HCT116 (cell line): ENCODE data around the gene TNS2. TPM values are rescaled to one million over a fixed set of nuclear protein-coding genes. Genes with fewer than 3 reads are reported as not detected.

Source experiments
- ATAC-seq: fragments of 200-7000 bp; cut with Tn5 transposase; 2 replicates; pipeline ENCODE4 v1.9.1; 2020; ENCODE audit warnings: mild to moderate bottlenecking, moderate library complexity
- BruUV-seq: library from RNA; stranded (reverse); fragments of 400-500 nt; replicated peaks from 2 replicates; lab custom pipeline; 2021; lab: Mats Ljungman, UMichigan
- CTCF ChIA-PET: fragments of 300-600 bp; sonication (Branson Sonifier 250); formaldehyde crosslinking; loops from one replicate; lab custom pipeline; 2021; ENCODE audit warnings: antibody characterized with exemption; lab: Charles Lee
- POLR2A ChIA-PET: fragments of 300-600, 350-600 bp; sonication (Branson Sonifier 250); formaldehyde crosslinking; loops from one replicate; lab custom pipeline; 2021; ENCODE audit warnings: antibody characterized with exemption; lab: Charles Lee
- RAD21 ChIA-PET, 2 experiments: fragments of 300-600 bp; sonication (Branson Sonifier 250); formaldehyde crosslinking; loops; one replicate each; lab custom pipeline; 2023; ENCODE audit warnings: low total read pairs in 2 of 2; ENCODE audit not compliant: uncharacterized antibody in 2 of 2, unreplicated experiment in 2 of 2, low non-redundant PET in 1 of 2; lab: Charles Lee
- DNase-seq: peaks from one replicate; pipeline ENCODE4 v3.0.0-alpha.2; 2010; ENCODE audit warnings: low read depth, low spot score
- H2AFZ ChIP-seq: fragments of 200-600 bp; shearing (Covaris generic), sonication (generic); 2 replicates; pipeline ENCODE4 v1.6.1; 2017; ENCODE audit warnings: low read depth, mixed run types, mixed read lengths, antibody characterized with exemption, low read length; ENCODE audit not compliant: poor library complexity, severe bottlenecking
- H3K27ac ChIP-seq: 2 replicates; pipeline ENCODE4 v1.5.1; 2012; ENCODE audit warnings: low read depth, low read length
- H3K27me3 ChIP-seq: fragments of 200-600 bp; sonication (generic); 2 replicates; pipeline ENCODE4 v1.6.1; 2016; ENCODE audit warnings: mixed run types, low read length, mixed read lengths; ENCODE audit not compliant: insufficient read depth
- H3K36me3 ChIP-seq, 2 experiments: fragments of 200-500 bp in 1 of 2; fragments of 200-600 bp in 1 of 2; sonication (Bioruptor generic) in 1 of 2; sonication (generic) in 1 of 2; 2 replicates each; pipeline versions ENCODE4 v1.5.1 to v1.6.1; 2014 to 2016; ENCODE audit warnings: low read length in 2 of 2, inconsistent platforms in 1 of 2, mixed read lengths in 1 of 2, mixed run types in 1 of 2; ENCODE audit not compliant: insufficient read depth in 2 of 2, control insufficient read depth in 1 of 2
- H3K4me1 ChIP-seq, 2 experiments: fragments of 200-600 bp in 1 of 2; sonication (generic) in 1 of 2; 2 replicates each; pipeline versions ENCODE4 v1.5.1 to v1.6.1; 2012 to 2017; ENCODE audit warnings: low read length in 2 of 2, inconsistent platforms in 1 of 2, mild to moderate bottlenecking in 1 of 2, mixed read lengths in 1 of 2, mixed run types in 1 of 2, moderate library complexity in 1 of 2; ENCODE audit not compliant: insufficient read depth in 2 of 2, control insufficient read depth in 1 of 2
- H3K4me2 ChIP-seq: fragments of 200-600 bp; sonication (generic); 2 replicates; pipeline ENCODE4 v1.6.1; 2017; ENCODE audit warnings: mixed run types, low read length, mixed read lengths
- H3K4me3 ChIP-seq, 2 experiments: fragments of 200-600 bp in 1 of 2; sonication (generic) in 1 of 2; replicated peaks in 1 of 2; 2 replicates each; pipeline ENCODE4 v1.5.1; 2011 to 2016; ENCODE audit warnings: low read length in 2 of 2, control low read depth in 1 of 2, low read depth in 1 of 2, mild to moderate bottlenecking in 1 of 2, mixed read lengths in 1 of 2, mixed run types in 1 of 2
- H3K79me2 ChIP-seq: fragments of 200-600 bp; sonication (generic); 2 replicates; pipeline ENCODE4 v1.6.1; 2017; ENCODE audit warnings: mild to moderate bottlenecking, mixed run types, low read length, moderate library complexity, mixed read lengths; ENCODE audit not compliant: insufficient read depth
- H3K9ac ChIP-seq: fragments of 200-600 bp; sonication (generic); 2 replicates; pipeline ENCODE4 v1.6.1; 2016; ENCODE audit warnings: low read length, mixed read lengths
- H3K9me2 ChIP-seq: fragments of 200-600 bp; sonication (generic), shearing (Covaris generic); 2 replicates; pipeline ENCODE4 v1.6.1; 2017; ENCODE audit warnings: mixed run types, mild to moderate bottlenecking, moderate library complexity; ENCODE audit not compliant: insufficient read depth
- H3K9me3 ChIP-seq, 2 experiments: fragments of 200-500 bp in 1 of 2; fragments of 200-600 bp in 1 of 2; sonication (Bioruptor generic) in 1 of 2; sonication (generic) in 1 of 2; 2 replicates each; pipeline ENCODE4 v1.6.1; 2014 to 2017; ENCODE audit warnings: low read length in 2 of 2, mixed read lengths in 2 of 2, inconsistent platforms in 1 of 2, low read depth in 1 of 2, mild to moderate bottlenecking in 1 of 2, mixed run types in 1 of 2, moderate library complexity in 1 of 2; ENCODE audit not compliant: control insufficient read depth in 1 of 2, insufficient read depth in 1 of 2
- H4K20me1 ChIP-seq: fragments of 200-600 bp; sonication (generic), shearing (Covaris generic); 2 replicates; pipeline ENCODE4 v1.6.1; 2017; ENCODE audit warnings: mixed run types, mild to moderate bottlenecking, moderate library complexity; ENCODE audit not compliant: insufficient read depth
- CBX3 ChIP-seq: IDR thresholded peaks from 2 replicates; pipeline ENCODE4 v1.6.1; 2012; ENCODE audit warnings: low read depth
- EZH2 ChIP-seq: fragments of 200-600 bp; sonication (generic); IDR thresholded peaks from 2 replicates; pipeline ENCODE4 v1.6.1; 2017; ENCODE audit warnings: antibody characterized with exemption, mixed run types
- FOSL1 ChIP-seq: IDR thresholded peaks from 2 replicates; pipeline ENCODE4 v1.6.1; 2012; ENCODE audit warnings: low read depth
- ZNF274 ChIP-seq: fragments of 200-500 bp; sonication (Bioruptor generic); IDR thresholded peaks from 2 replicates; pipeline ENCODE4 v1.6.1; 2014; ENCODE audit warnings: mild to moderate bottlenecking, low read depth, low read length, inconsistent platforms
- intact Hi-C: fragments of 100-400 bp; cut with micrococcal nuclease; formaldehyde crosslinking; loops from 2 replicates; pipeline ENCODE4 v1.10.0; 2022
- total RNA-seq: library from RNA; stranded (reverse); gene quantifications from one replicate; pipeline ENCODE4 v1.2.1, GENCODE V29; 2021; ENCODE audit not compliant: unreplicated experiment
- TF ChIP-seq, protein P1 (sequence below): IDR thresholded peaks from 2 replicates; pipeline ENCODE4 v1.6.1; 2012; ENCODE audit warnings: low read depth

TNS2 gene
- total RNA-seq, 1 experiment from 2014 or later, result 25.7 TPM

DNA sequence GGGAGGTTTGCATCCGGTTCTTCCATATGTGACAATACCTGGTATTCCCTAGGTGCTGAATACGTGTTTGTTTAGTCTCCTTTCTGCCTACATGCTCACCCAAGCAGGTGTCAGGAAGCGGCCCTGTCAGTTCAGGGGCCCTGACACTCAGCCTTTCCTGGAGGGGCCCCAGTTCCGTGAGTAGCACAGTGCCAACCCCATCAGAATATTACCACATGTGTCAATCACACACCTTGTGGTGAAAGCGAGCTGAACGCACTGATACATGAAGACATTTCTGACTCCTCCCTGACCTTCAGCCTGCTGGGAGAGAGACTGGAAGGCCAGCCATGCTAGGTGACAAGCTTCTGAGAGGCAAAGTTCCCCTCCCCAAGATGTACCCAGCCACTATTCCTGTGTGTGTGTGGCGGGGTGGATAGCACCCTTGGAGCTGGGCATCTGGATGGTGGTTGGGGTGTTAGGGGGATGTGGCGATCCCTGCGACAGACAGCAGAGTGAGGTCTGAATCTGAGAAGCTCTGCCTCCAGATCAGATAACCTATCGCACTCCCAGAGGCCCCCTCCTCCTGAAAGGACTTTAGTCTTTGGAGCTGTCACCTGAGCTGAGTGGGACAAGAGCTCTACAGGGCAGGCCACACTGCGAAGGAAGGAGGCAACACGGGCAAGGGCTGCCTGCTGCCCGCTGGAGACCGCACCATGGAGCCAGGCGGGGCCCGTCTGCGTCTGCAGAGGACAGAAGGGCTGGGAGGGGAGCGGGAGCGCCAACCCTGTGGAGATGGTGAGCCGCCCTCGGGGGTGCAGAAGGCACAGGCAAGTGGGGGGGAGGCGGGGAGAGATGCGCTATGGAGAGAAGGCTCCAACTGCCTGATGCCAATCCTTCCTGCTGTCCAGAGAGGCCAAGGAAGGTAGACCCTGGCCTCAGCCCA lies 53.3 kb downstream of the TNS2 start, which contains the start of gene SOAT2:
Gene SOAT2, plus strand, starts transcription at position 604 of the 925 bp plus-strand sequence. Its CDS starts 92 bp downstream, at position 696.
- DNase-seq (no peak), ATAC-seq (no peak)
- H3K9ac ChIP-seq, result no peak within 1 kb of the TSS
- no peak within 1 kb of the TSS for H3K4me3 ChIP-seq
- H3K4me2 ChIP-seq, result no peak within 1 kb of the TSS
- intact Hi-C loops, result no loop called here
- H3K4me1 ChIP-seq, result peaks cover 19 to 37% of the 10 kb centered on the region in 2 experiments
- no peaks in the 10 kb centered on the region for H3K79me2 ChIP-seq
- BruUV-seq, result no TSS peak
- no peaks in the 10 kb centered on the region for H3K9me2 ChIP-seq
- no peak within 1 kb of the TSS for H3K27ac ChIP-seq
- no peaks in the 10 kb centered on the region for H3K27me3 ChIP-seq
- H4K20me1 ChIP-seq, result no peaks in the 10 kb centered on the region
- POLR2A ChIA-PET, result interaction anchor here (0.8 kb wide), 3 partner anchors 24 to 97 kb away, joined by 3 to 4 read pairs (median 3); partner anchors contain the start of genes EIF4B and SPRYD3
- CTCF ChIA-PET, result interaction anchor here (1.0 to 2.8 kb wide), 4 partner anchors 24 to 56 kb away, joined by 3 to 12 read pairs (median 4); partner anchors contain the start of gene SPRYD3
- RAD21 ChIA-PET, result interaction anchor here (1.1 to 1.6 kb wide), 2 partner anchors 37 kb away, joined by 4 to 5 read pairs; no protein-coding TSS in a partner anchor
- H3K36me3 ChIP-seq, result no peaks in the 10 kb centered on the region
- TF ChIP-seq CBX3, result no peak
- no peak for TF ChIP-seq ZNF274
- no peak within 1 kb of the TSS for H2AFZ ChIP-seq
- H3K9me3 ChIP-seq, result no peaks in the 10 kb centered on the region

GRCh38 chr12:53103860-53104305 lies 54.0 kb downstream of the TNS2 start:
- Histone ChIP-seq H3K79me2 (no peaks in the 10 kb centered on the region), H3K4me2 (no peak overlapping the region), H3K4me1 (peaks cover 15 to 29% of the 10 kb centered on the region in 2 experiments), H4K20me1 (no peaks in the 10 kb centered on the region), H3K27ac (no peak overlapping the region), H3K27me3 (no peaks in the 10 kb centered on the region), H3K36me3 (no peaks in the 10 kb centered on the region), H3K4me3 (no peak overlapping the region), H2AFZ (no peak overlapping the region), H3K9ac (no peak overlapping the region), H3K9me3 (no peaks in the 10 kb centered on the region), H3K9me2 (no peaks in the 10 kb centered on the region)
- DNase-seq, result no peak
- ATAC-seq, result no peak
- CTCF ChIA-PET, result no interaction called here
- BruUV-seq, result no TSS peak
- intact Hi-C loops, result no loop called here
- RAD21 ChIA-PET, result interaction anchor here in 1 of 2 experiments (1.6 kb wide), 1 partner anchor 38 kb away, joined by 4 read pairs; no protein-coding TSS in a partner anchor
- TF ChIP-seq EZH2, result no peak
- TF ChIP-seq, protein P1, sequence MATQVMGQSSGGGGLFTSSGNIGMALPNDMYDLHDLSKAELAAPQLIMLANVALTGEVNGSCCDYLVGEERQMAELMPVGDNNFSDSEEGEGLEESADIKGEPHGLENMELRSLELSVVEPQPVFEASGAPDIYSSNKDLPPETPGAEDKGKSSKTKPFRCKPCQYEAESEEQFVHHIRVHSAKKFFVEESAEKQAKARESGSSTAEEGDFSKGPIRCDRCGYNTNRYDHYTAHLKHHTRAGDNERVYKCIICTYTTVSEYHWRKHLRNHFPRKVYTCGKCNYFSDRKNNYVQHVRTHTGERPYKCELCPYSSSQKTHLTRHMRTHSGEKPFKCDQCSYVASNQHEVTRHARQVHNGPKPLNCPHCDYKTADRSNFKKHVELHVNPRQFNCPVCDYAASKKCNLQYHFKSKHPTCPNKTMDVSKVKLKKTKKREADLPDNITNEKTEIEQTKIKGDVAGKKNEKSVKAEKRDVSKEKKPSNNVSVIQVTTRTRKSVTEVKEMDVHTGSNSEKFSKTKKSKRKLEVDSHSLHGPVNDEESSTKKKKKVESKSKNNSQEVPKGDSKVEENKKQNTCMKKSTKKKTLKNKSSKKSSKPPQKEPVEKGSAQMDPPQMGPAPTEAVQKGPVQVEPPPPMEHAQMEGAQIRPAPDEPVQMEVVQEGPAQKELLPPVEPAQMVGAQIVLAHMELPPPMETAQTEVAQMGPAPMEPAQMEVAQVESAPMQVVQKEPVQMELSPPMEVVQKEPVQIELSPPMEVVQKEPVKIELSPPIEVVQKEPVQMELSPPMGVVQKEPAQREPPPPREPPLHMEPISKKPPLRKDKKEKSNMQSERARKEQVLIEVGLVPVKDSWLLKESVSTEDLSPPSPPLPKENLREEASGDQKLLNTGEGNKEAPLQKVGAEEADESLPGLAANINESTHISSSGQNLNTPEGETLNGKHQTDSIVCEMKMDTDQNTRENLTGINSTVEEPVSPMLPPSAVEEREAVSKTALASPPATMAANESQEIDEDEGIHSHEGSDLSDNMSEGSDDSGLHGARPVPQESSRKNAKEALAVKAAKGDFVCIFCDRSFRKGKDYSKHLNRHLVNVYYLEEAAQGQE, result no peak
- TF ChIP-seq FOSL1, result no peak
- POLR2A ChIA-PET, result no interaction called here
